WTC11 (cell line): ENCODE measurements around the gene OSBPL5. TPM values are rescaled to one million over a fixed set of nuclear protein-coding genes. Genes with fewer than 3 reads are reported as not detected.

Experiments
- ATAC-seq: fragments of 200-7000 bp; cut with Tn5 transposase; 2 replicates; pipeline ENCODE4 v1.10.0; 2021; ENCODE audit warnings: mild to moderate bottlenecking, moderate library complexity
- CTCF ChIA-PET: fragments of 300-600 bp; sonication (Branson Sonifier 250); formaldehyde crosslinking; loops from one replicate; lab custom pipeline; 2021; ENCODE audit warnings: antibody characterized with exemption; lab: Charles Lee
- POLR2A ChIA-PET: fragments of 350-600 bp; sonication (Branson Sonifier 250); formaldehyde crosslinking; loops from one replicate; lab custom pipeline; 2021; ENCODE audit warnings: antibody characterized with exemption; lab: Charles Lee
- DNase-seq: peaks from one replicate; pipeline ENCODE4 v3.0.0; 2021; ENCODE audit warnings: low spot score
- H3K27ac Mint-ChIP-seq: 2 replicates; pipeline ENCODE4 v1.8.0; 2021; ENCODE audit warnings: mixed read lengths
- H3K27me3 Mint-ChIP-seq: 2 replicates; pipeline ENCODE4 v1.8.0; 2021; ENCODE audit warnings: low read depth, mild to moderate bottlenecking, moderate library complexity, mixed read lengths
- H3K36me3 Mint-ChIP-seq: 2 replicates; pipeline ENCODE4 v1.8.0; 2021; ENCODE audit warnings: mixed read lengths
- H3K4me1 Mint-ChIP-seq: 2 replicates; pipeline ENCODE4 v1.8.0; 2022; ENCODE audit warnings: mixed read lengths
- H3K4me3 Mint-ChIP-seq: 2 replicates; pipeline ENCODE4 v1.8.0; 2021; ENCODE audit warnings: mild to moderate bottlenecking, moderate library complexity, mixed read lengths
- H3K9me3 Mint-ChIP-seq: 2 replicates; pipeline ENCODE4 v1.8.0; 2021; ENCODE audit warnings: mixed read lengths
- ATF6 ChIP-seq: sonication (generic); formaldehyde crosslinking; IDR thresholded peaks from 2 replicates; pipeline ENCODE4 v1.8.1; 2023; ENCODE audit warnings: mild to moderate bottlenecking, missing genetic modification reagents
- GRHL2 ChIP-seq: fragments of 250-450 bp; sonication (Bioruptor Pico); IDR thresholded peaks from 2 replicates; pipeline ENCODE4 v1.8.0; 2022; ENCODE audit warnings: mild to moderate bottlenecking, moderate library complexity; ENCODE audit not compliant: insufficient replicate concordance, severe bottlenecking
- NR2C2 ChIP-seq: sonication (generic); formaldehyde crosslinking; IDR thresholded peaks from 2 replicates; pipeline ENCODE4 v1.8.0; 2022; ENCODE audit warnings: mild to moderate bottlenecking, missing genetic modification reagents
- RELA ChIP-seq: sonication (generic); formaldehyde crosslinking; IDR thresholded peaks from 2 replicates; pipeline ENCODE4 v1.8.1; 2022; ENCODE audit warnings: missing genetic modification reagents, mild to moderate bottlenecking, borderline replicate concordance
- SMAD4 ChIP-seq: sonication (generic); formaldehyde crosslinking; IDR thresholded peaks from 2 replicates; pipeline ENCODE4 v1.8.0; 2022; ENCODE audit warnings: mild to moderate bottlenecking, missing genetic modification reagents
- SP1 ChIP-seq: sonication (generic); formaldehyde crosslinking; conservative IDR thresholded peaks from 2 replicates; pipeline ENCODE4 v1.8.1; 2022; ENCODE audit warnings: missing genetic modification reagents
- TEAD4 ChIP-seq: sonication (generic); formaldehyde crosslinking; IDR thresholded peaks from 2 replicates; pipeline ENCODE4 v1.8.0; 2022; ENCODE audit warnings: mild to moderate bottlenecking, missing genetic modification reagents
- TP53 ChIP-seq: sonication (generic); formaldehyde crosslinking; IDR thresholded peaks from 2 replicates; pipeline ENCODE4 v1.8.1; 2023; ENCODE audit warnings: mild to moderate bottlenecking, missing genetic modification reagents
- USF2 ChIP-seq: sonication (generic); formaldehyde crosslinking; IDR thresholded peaks from 2 replicates; pipeline ENCODE4 v1.8.1; 2023; ENCODE audit warnings: mild to moderate bottlenecking, missing genetic modification reagents, moderate library complexity
- ZNF396 ChIP-seq: fragments of 250-450 bp; sonication (Bioruptor Pico); IDR thresholded peaks from 2 replicates; pipeline ENCODE4 v1.8.0; 2021; ENCODE audit warnings: mild to moderate bottlenecking, moderate library complexity, borderline replicate concordance
- ZNF423 ChIP-seq: fragments of 250-450 bp; sonication (Bioruptor Pico); IDR thresholded peaks from 2 replicates; pipeline ENCODE4 v2.1.2; 2022; ENCODE audit warnings: mild to moderate bottlenecking, moderate library complexity
- total RNA-seq: library from RNA; stranded (reverse); gene quantifications from 3 replicates; pipeline ENCODE4 v1.2.3, GENCODE V29; 2021
- TF ChIP-seq, protein P1 (sequence below): fragments of 250-450 bp; sonication (Bioruptor Pico); IDR thresholded peaks from 2 replicates; pipeline ENCODE4 v1.9.0; 2021; ENCODE audit warnings: mild to moderate bottlenecking, borderline replicate concordance
- TF ChIP-seq, protein P2 (sequence below): fragments of 250-450 bp; sonication (Bioruptor Pico); IDR thresholded peaks from 2 replicates; pipeline ENCODE4 v1.9.0; 2021; ENCODE audit warnings: moderate library complexity, mild to moderate bottlenecking, inconsistent platforms, borderline replicate concordance
- TF ChIP-seq, protein P3 (sequence below): sonication (generic); formaldehyde crosslinking; IDR thresholded peaks from 2 replicates; pipeline ENCODE4 v1.8.0; 2022; ENCODE audit warnings: mild to moderate bottlenecking, missing genetic modification reagents

OSBPL5 gene
- total RNA-seq, 1 experiment from 2014 or later: 17.7 TPM

- TF ChIP-seq, protein P1, sequence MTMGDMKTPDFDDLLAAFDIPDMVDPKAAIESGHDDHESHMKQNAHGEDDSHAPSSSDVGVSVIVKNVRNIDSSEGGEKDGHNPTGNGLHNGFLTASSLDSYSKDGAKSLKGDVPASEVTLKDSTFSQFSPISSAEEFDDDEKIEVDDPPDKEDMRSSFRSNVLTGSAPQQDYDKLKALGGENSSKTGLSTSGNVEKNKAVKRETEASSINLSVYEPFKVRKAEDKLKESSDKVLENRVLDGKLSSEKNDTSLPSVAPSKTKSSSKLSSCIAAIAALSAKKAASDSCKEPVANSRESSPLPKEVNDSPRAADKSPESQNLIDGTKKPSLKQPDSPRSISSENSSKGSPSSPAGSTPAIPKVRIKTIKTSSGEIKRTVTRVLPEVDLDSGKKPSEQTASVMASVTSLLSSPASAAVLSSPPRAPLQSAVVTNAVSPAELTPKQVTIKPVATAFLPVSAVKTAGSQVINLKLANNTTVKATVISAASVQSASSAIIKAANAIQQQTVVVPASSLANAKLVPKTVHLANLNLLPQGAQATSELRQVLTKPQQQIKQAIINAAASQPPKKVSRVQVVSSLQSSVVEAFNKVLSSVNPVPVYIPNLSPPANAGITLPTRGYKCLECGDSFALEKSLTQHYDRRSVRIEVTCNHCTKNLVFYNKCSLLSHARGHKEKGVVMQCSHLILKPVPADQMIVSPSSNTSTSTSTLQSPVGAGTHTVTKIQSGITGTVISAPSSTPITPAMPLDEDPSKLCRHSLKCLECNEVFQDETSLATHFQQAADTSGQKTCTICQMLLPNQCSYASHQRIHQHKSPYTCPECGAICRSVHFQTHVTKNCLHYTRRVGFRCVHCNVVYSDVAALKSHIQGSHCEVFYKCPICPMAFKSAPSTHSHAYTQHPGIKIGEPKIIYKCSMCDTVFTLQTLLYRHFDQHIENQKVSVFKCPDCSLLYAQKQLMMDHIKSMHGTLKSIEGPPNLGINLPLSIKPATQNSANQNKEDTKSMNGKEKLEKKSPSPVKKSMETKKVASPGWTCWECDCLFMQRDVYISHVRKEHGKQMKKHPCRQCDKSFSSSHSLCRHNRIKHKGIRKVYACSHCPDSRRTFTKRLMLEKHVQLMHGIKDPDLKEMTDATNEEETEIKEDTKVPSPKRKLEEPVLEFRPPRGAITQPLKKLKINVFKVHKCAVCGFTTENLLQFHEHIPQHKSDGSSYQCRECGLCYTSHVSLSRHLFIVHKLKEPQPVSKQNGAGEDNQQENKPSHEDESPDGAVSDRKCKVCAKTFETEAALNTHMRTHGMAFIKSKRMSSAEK (CRISPR knock-in tag): no peak
- TF ChIP-seq, all 79 proteins: peak for 0
These were observed 10.1 kb upstream of the OSBPL5 start (continued) for GRCh38 chr11:3175194-3175593.

GRCh38 chr11:3174387-3174786 is 9.3 kb upstream of the OSBPL5 start:
- Mint-ChIP-seq H3K4me1 (peaks cover 4% of the 10 kb centered on the region), H3K9me3 (peaks cover 26% of the 10 kb centered on the region), H3K4me3 (no peak overlapping the region), H3K36me3 (peaks cover 8% of the 10 kb centered on the region; the same call in 1 of the 2 replicates), H3K27ac (no peak overlapping the region), H3K27me3 (peaks cover 19% of the 10 kb centered on the region; the same call in 1 of the 2 replicates)
- TF ChIP-seq TEAD4 (CRISPR knock-in tag) (no peak), RELA (CRISPR knock-in tag) (no peak), TP53 (no peak), ZNF423 (no peak), SP1 (CRISPR knock-in tag) (no peak), SMAD4 (no peak), ATF6 (CRISPR knock-in tag) (no peak), GRHL2 (no peak), ZNF396 (CRISPR knock-in tag) (no peak)
- ATAC-seq (no peak), DNase-seq (no peak)
- ChIA-PET POLR2A (no interaction called here), CTCF (no interaction called here)

- ChIA-PET CTCF (no interaction called here), POLR2A (no interaction called here)
- Mint-ChIP-seq H3K9me3 (peaks cover 26% of the 10 kb centered on the region), H3K4me3 (no peak overlapping the region), H3K27me3 (peaks cover 24% of the 10 kb centered on the region), H3K4me1 (peaks cover 4% of the 10 kb centered on the region), H3K36me3 (peaks cover 8% of the 10 kb centered on the region; the same call in 1 of the 2 replicates), H3K27ac (no peak overlapping the region)
- no peak for DNase-seq
- ATAC-seq: no peak
- TF ChIP-seq NR2C2 (CRISPR knock-in tag) (no peak), USF2 (CRISPR knock-in tag) (no peak)
- TF ChIP-seq, protein P2, sequence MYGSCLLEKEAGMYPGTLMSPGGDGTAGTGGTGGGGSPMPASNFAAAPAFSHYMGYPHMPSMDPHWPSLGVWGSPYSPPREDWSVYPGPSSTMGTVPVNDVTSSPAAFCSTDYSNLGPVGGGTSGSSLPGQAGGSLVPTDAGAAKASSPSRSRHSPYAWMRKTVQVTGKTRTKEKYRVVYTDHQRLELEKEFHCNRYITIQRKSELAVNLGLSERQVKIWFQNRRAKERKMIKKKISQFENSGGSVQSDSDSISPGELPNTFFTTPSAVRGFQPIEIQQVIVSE: no peak
- TF ChIP-seq, protein P3, sequence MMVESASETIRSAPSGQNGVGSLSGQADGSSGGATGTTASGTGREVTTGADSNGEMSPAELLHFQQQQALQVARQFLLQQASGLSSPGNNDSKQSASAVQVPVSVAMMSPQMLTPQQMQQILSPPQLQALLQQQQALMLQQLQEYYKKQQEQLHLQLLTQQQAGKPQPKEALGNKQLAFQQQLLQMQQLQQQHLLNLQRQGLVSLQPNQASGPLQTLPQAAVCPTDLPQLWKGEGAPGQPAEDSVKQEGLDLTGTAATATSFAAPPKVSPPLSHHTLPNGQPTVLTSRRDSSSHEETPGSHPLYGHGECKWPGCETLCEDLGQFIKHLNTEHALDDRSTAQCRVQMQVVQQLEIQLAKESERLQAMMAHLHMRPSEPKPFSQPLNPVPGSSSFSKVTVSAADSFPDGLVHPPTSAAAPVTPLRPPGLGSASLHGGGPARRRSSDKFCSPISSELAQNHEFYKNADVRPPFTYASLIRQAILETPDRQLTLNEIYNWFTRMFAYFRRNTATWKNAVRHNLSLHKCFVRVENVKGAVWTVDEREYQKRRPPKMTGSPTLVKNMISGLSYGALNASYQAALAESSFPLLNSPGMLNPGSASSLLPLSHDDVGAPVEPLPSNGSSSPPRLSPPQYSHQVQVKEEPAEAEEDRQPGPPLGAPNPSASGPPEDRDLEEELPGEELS (CRISPR knock-in tag): no peak
These were observed 8.7 kb upstream of the OSBPL5 start for GRCh38 chr11:3173795-3174194.
